HT1080 (cell line): Measurements from ENCODE around the gene ACSM3. TPM values are rescaled to one million over a fixed set of nuclear protein-coding genes. Genes with fewer than 3 reads are reported as not detected.
A peak's percentile ranks its signal among the peaks of the same experiment; 100 is the strongest.
"Not testable (repeated sequence)": the region's sequence is repeated elsewhere in the genome, so short reads cannot be mapped to it uniquely, and the experiment has no call there.

Experiments
- DNase-seq: peaks from one replicate; pipeline ENCODE4 v3.0.0-alpha.2; 2015; ENCODE audit warnings: low read depth
- total RNA-seq: library from RNA; depleted of rRNA; stranded (reverse); fragments of >200 nt; shearing (Covaris generic); gene quantifications from 2 replicates; pipeline ENCODE4 v1.2.3, GENCODE V29; 2014

Gene ACSM3
- total RNA-seq, 1 experiment from 2014 or later: 0.45 TPM

DNA sequence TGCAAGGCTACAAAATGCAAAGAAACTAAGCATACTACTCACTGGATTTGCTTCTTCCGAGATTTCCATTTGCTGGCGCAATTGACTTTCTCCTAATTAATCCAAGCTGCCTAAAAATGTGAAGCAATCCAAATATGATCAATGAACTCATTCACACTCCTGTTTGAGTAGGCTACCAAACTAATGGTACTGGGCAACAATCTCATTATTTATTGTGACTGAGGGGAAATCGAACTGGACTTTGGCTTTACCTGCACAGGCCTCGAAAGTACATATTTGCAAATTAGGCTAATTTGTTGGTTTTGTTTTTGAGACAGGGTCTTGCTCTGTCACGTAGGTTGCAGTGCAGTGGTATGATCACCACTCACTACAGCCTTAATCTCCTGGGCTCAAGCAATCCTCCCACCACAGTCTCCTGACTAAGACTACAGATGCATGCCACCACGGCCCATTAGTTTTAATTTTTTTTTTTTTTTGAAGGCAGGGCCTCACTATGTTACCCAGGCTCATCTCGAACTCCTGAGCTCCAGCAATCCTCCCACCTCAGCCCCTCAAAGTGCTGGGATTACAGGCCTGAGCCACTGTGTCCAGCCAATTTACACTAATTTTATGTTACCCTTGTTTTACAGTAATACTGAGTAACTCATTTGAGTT is 39.9 kb downstream of the ACSM3 start:
- no peak for DNase-seq

DNA sequence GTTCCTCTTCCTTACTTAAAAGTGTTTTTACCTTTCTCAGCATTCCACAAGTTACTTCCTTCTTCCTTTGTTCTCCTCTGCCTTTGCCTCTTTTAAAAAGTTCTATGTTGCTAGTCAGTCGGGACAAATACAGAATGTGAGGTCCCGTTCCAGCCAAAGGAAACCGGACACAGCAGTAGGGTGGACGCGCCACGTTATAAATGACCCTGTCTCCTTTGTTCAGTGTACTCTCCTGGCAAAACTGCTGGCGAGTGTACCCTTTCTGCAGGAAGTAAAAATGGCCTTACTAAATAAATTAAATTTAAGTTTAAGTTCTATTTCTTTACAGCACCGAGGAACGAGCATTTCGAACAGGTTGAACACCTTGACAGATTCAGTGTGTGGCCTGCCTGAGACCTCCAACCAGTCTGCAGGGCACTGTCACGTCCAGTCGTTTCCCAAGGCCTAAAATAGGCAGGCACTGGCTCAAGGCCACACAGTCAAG is 41.9 kb downstream of the ACSM3 start:
- not testable (repeated sequence) for DNase-seq

DNA sequence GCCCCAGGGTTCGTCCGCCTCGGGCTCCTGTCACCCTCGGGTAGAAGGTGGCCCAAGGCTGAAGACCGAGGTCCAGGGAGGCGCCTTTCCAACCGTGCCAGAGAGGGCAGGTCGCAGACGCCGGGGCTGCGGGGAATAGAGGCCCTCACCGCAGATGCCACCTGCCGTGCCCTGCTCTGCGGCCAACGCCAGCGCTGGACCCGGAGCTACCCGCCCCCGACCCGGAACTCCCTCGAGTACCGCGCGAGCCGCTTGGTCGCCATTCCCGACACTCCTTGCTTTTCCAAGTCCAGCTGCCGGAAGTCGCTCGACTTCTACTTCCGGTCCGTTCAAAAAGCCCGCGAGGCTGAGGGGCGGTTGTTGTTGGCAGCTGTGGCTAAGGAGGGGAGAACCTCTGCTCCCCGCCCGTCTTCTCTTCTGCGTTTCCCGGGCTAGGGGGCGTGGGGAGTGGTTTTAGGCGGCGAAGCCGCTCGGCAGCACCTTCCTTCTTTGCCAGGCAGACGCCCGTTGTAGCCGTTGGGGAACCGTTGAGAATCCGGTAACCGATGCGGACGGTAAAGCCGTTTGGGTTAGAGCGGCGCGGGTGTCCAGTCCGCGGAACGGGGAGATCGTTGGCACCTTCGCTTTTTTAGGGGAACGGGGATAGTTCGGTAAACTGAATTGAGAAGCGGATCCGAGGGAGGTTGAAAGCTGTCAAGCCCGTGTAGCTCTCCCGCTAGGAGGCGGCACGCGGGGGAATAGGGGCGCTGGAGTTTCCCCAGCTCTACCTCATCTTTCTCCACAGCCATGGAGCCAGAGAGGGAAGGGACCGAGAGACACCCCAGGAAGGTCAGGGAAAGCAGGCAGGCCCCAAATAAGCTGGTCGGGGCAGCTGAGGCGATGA is 42.6 kb downstream of the ACSM3 start, which contains the start of the genes ERI2 and REXO5:
ERI2 (minus strand) TSS at position 305 of the 883 bp plus-strand sequence; CDS start at position 263, 42 bp downstream.
REXO5 (plus strand) TSS at position 360 of the 883 bp plus-strand sequence; CDS start at position 787, 427 bp downstream.
- DNase-seq: peak; percentile 95

DNA sequence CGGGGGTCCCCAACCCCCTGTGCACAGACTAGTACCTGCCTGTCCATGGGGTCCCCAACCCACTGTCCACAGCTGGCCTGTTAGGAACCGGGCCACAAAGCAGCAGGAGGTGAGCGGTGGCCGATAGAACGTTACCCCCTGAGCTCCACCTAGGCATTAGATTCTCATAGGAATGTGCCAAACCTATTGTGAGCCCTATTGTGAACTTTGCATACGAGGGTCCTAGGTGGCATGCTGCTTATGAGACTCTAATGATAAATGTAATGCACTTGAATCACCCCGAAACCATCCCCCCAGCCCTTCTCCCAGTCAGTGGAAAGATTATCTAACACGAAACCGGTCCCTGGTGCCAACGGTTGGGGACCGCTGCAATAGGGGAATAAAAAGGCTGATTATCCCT is 44.0 kb downstream of the ACSM3 start:
- no peak for DNase-seq

DNA sequence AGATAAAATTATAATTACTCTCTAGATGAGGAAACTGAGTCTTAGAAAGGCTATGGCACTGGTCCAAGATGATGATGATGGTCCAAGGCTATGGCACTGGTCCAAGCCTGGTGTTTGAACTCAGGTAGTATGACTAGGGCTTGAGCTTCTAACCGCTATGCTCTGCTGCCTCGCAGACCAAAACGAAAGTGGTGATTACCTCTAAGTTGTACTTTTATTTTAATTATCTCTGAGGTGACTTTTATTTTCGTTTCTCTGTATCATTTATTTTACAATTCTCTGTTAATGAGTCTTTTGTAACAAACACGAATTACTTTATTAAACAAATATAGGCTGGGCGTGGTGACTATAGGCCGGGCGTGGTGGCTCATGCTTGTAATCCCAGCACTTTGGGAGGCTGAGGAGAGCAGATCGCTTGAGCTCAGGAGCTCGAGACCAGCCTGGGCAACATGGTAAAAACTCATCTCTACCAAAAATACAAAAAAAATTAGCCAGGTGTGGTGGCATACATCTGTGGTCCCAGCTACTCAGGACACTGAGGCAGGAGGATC is 48.1 kb downstream of the ACSM3 start:
- no peak for DNase-seq

DNA sequence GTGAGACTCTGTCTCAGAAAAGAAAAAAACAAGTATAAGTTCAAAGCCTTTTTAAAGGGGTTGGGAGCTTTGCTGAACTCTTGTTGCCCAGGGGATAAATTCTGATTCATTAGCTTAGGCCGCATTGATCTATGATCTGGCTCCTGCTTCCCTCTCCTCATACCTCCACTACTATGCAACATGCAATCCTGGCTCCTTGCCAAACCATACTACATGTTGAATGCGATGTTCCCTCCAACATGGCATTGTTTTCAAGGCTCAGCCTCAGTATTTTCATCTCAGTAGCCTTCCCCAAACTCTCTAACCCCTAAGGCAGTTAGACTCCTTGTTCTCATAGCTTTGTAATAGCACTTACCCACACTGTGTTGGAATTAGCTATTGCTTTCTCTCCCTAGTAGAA is 48.7 kb downstream of the ACSM3 start:
- DNase-seq: no peak

DNA sequence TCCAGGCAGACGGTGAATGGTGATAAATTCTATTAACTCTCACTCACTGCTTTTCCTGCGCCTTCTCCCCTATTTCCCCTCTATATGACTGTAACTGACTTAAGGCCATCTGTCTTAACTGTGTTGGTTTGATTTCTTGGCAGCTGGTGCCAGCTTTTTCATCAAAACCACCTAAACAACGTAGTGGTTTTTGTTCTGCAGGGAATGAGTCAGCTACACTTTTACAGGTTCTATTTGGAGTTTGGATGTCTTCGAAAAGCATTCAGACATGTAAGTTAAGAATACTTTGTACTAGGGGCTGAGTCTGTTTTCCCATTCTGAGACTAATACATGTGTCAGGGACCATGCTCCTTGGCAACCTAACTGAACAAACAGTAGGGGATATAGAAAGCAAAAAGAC is 51.0 kb downstream of the ACSM3 start:
- DNase-seq: peak; percentile 18

DNA sequence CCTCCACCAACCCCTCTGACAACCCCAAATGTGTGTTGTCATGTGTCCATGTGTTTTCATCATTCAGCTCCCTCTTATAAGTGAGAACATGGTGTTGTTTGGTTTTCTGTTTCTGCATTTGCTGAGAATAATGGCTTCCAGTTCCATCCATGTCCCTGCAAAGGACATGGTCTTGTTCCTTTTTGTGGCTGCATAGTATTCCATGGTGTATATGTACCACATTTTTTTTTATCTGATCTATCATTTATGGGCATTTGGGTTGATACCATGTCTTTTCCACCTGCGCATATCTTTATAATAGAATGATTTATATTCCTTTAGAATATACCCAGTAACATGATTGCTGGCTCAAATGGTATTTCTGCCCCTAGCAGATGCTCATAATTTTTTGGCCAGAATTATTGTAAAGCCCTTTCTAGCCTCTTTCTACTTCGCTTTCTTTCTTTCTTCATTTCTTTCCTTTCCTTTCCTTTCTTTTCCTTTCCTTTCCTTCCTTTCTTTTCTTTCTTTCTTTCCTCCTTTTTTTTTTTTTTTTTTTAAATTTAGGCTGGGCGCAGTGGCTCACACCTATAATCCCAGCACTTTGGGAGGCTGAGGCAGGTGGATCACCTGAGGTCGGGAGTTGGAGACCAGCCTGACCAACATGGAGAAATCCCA is 55.2 kb downstream of the ACSM3 start:
- no peak for DNase-seq

DNA sequence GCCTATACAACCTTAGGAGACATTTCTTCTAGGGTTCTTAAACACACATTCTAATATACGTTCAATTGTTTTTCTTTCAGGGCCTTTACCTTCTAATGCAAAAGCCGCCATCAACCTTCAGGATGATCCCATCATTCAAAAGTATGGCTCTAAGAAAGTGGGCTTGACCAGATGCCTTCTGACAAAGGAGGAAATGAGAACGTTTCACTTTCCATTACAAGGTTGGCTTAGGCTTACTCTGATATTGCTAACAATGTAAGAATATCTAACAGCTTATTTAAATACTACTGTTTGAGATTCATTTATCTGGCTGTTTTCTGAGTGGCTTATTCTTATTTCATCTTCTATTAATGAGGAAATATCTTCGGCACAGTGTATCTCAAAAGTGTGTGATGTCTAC is 57.9 kb downstream of the ACSM3 start:
- DNase-seq: no peak

DNA sequence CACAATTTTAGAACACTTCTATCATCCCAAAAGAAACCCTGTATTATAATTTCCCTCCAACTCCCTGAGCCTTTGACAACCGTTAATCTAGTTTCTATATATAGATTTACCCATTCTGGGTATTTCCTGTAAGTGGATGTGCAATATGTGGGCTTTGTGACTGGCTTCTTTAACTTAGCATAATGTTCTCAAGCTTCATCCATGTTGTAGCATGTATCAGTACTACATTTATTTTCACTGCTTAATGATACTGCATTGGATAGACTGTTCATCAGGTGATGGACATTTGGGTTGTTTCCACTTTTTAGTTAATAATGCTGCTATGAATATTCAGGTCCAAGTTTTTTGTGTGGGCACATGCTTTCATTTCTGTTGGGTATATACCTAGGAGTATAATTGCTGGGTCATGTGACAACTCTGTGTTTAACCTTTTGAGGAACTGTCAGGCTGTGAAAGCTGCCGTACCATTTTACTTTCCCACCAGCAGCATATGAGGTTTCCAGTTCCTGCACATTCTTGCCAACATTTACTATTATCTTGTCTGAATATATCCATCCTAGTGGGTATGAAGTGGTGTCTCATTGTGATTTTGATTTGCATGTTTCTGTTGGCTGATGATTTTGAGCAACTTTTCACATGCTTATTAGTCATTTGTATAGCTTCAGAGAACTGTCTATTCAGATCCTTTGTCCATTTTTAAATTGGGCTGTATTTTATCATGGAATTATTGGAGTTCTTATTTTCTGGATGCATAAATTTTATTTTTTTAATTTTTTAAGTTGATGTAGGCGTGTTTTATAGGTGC is 58.9 kb downstream of the ACSM3 start:
- DNase-seq: no peak

DNA sequence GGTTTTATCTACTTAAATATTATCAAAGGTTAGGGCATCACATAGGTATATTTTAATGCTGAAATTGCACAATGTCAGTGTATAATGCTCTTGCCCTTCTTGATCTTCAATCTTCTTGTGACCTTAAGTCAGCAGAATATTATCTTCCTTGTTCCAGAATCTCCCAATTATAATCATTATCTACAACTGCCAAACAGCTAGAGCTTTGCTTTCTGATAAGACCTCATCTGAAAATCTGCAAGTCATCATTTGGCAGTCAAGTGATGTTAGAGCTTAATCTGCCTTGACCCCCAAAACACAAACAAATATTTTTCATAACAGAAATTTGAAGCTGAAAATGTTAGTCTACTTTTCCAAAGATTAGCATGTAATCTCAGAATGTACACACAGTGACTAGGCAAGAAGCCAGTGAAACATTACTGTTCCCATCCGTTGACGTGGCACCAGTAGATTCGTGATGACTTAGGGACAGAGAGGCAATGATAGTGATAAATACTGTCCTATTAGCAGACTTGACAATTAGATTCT is 62.3 kb downstream of the ACSM3 start:
- no peak for DNase-seq

DNA sequence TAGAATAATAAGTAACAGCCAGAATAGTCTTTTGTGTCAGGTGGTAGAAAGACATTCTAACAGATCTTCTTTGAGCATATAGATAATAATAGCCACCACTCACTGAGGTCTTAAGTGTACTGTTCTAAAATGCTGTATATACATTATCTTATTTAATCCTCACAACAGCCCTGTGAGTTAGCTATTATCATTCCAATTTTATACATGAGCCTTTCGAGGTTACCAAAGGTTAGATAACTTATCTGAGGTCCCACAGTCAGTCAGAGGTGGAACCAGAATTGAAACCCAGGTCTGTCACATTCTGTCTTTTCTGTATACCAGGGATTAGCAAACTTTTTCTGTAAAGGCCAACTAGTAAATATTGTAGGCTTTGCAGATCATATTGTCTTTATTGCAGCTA is 65.7 kb downstream of the ACSM3 start:
- no peak for DNase-seq

DNA sequence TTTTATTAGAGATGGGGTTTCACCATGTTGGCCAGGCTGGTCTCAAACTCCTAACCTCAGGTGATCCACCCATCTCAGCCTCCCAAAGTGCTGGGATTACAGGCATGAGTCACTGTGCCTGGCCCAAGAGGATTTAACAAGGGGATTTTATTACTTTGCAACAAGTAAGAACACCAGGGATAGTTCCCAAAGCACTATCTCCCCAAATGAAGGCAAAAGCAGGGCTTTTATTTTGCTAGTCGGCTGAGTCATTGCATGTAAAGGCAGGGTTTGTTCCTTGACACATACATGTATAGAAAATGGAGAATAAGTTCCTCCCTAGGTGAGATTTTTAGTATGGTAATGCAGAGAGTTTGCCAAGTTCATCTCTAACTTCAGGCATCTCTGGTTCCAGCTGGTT is 66.6 kb downstream of the ACSM3 start:
- peak; percentile 6 for DNase-seq

DNA sequence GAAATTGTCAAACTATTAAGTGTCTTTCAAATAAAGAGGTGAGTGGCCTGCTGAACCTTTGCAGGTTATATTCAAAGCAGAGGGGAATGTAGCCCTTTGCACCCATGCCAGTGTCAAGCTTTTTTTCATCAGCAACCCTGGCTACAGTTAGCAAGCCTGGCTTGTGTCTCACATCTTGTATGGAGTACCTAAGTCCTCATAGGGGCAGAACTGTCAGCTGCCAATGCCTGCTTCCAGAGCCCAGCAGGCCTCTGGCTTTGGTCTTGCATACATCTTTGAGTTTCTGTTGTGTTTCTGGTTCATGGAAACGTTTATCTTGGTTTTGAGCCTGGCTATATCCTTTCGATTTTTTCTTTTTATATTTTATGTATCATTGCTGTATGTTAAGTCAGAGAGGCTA is 69.3 kb downstream of the ACSM3 start:
- DNase-seq: no peak

DNA sequence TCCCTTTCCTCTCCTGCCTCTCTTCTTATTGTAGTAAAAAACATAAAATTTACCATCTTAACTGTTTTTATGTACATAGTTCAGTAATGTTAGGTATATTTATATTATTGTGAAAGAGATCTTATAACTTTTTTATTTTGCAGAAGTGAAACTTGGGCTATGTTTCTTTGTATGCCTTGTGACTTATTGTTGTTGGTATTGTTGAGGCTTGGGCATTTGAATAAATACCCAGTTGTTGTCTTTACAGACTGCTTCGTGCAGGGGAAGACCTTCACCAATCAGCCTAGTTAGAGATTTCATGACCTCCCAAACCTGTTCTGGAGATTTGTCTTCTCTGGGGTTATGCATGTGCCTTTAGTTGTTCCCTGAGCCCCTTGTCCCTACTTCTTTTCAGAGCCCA is 74.4 kb downstream of the ACSM3 start:
- no peak for DNase-seq

DNA sequence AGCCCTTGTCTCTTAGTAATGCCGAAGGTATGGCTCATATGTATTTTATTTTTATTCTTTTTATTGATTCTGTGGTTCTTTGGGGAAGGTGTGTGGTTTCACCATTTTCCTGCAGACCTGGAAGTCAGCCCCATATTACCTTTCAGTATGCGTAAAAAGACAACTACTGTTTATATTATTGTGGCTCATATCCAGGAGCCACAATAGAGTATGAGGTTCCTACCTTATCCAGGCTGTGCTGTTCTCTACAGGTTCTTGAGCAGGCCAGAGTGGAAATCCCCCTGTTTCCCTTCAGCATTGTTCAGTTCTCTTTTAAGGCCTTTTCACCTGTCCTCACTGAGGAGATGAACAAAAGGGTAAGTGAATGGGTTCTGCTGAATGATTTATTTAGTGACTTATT is 75.7 kb downstream of the ACSM3 start:
- no peak for DNase-seq

DNA sequence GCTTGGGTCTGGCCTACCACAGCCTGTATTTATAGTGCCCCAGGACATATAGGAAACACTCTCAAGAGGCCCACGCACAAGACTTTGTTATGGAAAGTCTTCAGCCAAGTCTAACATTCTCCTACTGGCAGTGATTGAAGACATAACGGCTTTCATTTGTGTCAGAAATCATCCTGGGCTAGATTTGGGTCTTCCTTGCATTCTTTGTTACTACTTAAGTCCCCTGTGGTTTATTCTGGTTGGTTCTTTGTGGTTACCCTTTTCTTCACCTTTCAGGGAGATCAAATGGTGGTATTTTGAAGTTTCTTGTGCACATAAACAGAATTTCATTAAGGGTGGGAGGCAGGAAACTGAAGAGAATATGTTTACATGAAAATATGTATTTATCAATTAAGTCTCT is 80.2 kb downstream of the ACSM3 start:
- no peak for DNase-seq

DNA sequence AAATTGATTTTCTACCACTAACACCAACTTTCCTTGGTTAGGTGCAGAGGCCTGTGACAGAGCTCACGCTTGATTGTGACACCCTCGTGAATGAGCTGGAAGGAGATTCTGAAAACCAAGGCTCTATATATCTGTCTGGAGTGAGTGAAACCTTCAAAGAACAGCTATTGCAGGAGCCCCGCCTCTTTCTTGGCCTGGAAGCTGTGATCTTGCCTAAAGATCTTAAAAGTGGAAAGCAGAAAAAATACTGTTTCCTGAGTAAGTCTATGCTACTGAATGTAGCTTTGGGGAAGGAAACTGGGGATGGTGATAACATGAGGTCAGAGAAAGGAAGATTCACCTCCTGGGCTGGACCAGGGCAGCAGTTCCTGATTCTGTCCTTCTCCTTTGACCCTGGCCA is 80.8 kb downstream of the ACSM3 start:
- DNase-seq: no peak

DNA sequence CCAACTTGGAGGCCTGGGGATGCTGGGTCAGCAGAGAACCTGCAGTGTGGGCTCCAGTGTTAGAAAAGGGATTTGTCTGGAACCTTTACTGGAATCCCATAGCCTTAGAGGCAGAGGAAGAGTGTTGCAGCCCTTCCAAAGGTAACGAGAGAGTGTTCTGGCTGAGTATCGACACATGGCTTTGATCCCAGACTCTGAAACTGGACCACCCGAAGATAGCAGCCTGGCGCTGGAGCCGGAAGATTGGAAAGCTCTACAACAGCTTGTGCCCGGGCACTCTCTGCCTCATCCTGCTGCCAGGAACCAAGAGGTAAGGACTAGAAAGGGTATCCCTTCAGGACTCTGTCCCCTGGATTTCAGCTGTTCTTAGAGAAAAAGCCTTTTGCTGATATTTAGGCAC is 82.2 kb downstream of the ACSM3 start:
- DNase-seq: no peak

DNA sequence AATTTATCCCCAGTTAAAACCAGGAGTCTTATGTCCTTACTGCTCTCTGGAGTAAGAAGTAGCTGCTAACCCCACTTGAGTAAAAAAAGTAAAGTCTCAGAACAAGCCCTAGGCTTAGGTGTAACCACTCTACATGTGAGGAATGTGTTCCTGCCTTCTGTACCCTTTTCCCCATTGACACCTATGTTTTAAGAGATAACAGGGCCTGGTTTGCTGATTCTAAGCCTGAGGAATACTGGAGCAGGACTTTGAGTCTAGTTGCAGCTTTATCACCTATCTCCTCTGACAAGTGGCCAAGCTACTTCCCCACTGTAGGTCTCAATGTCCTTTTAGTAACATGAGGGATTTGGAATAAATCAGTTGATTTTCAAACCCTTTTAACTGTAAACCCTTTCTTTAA is 82.7 kb downstream of the ACSM3 start:
- no peak for DNase-seq
